ENCODE measurements around the gene MEGF8. TPM values are rescaled to one million over a fixed set of nuclear protein-coding genes. Genes with fewer than 3 reads are reported as not detected.

MEGF8 gene
- total and polyA plus RNA-seq, 9 of the 15 experiments (the other 6 are each of a cell fraction or from before 2014, with no cell fraction given), result 0.28 to 13.1 (median 3.0) TPM

GRCh38 chr19:42276284-42276683, 49.2 kb upstream of the MEGF8 start:
- ChIA-PET POLR2A (no interaction called here), CTCF (ENCODE audit: low intra/inter-chr PET ratio) (no interaction called here)
- FAIRE-seq (no peak), DNase-seq (ENCODE audit: extremely low read depth in 1 of 4, low spot score in 3 of 4) (no peak), ATAC-seq (no peak)
- no peaks in the 10 kb centered on the region for H3K9me1 ChIP-seq (ENCODE audit: control insufficient read depth, insufficient read depth, low read length)
- no peaks in the 10 kb centered on the region for H3K27me3 ChIP-seq (ENCODE audit: control insufficient read depth in 2 of 2, insufficient read depth in 2 of 2, low read length in 2 of 2)
- H3K9me3 ChIP-seq (replicated peaks; ENCODE audit: control insufficient read depth, insufficient read depth, low read depth, low read length), result no peaks in the 10 kb centered on the region
- no peak overlapping the region for H3K27ac ChIP-seq (ENCODE audit: extremely low read depth, low read depth, low read length)
- in situ Hi-C loops (cut with MboI) (no loop called here), intact Hi-C loops (cut with micrococcal nuclease) (no loop called here)
- H3K4me3 ChIP-seq, result no peak overlapping the region
- H3K79me2 ChIP-seq (ENCODE audit: control insufficient read depth, insufficient read depth, low read length), result peaks cover 37% of the 10 kb centered on the region
- BruUV-seq (replicated peaks), result no TSS peak
- H3K4me1 ChIP-seq (replicated peaks in 1 of 2; ENCODE audit: control insufficient read depth in 2 of 2, insufficient read depth in 2 of 2, low read length in 2 of 2), result peaks cover 13 to 61% of the 10 kb centered on the region in 2 experiments
- 60% methylated on average over 3 of the region's 3 CpGs for WGBS (ENCODE audit: insufficient coverage, low coverage, missing lambda C conversion rate)
- peaks cover 56% of the 10 kb centered on the region for H3K36me3 ChIP-seq (ENCODE audit: control insufficient read depth, insufficient read depth, low read length)
- TF ChIP-seq KDM5B (IDR thresholded peaks at IDR 0.05; ENCODE audit: insufficient replicate concordance, low read depth, low read length) (no peak), RBM34 (IDR thresholded peaks at IDR 0.05; ENCODE audit: borderline replicate concordance, insufficient read depth, low read length) (no peak)
- no peak overlapping the region for H2AFZ ChIP-seq (ENCODE audit: low read depth, low read length)
- H3K4me2 ChIP-seq (ENCODE audit: insufficient read depth, low read length), result no peak overlapping the region
- H4K20me1 ChIP-seq (replicated peaks; ENCODE audit: control insufficient read depth, insufficient read depth, low read length), result no peaks in the 10 kb centered on the region
- H3K9ac ChIP-seq (ENCODE audit: insufficient read depth in 1 of 2, low read depth in 2 of 2, low read length in 2 of 2), result peak overlapping the region in 1 of 2 experiments; percentile 79; a peak in 2 of 4 replicates

- Histone ChIP-seq H3K27ac (ENCODE audit: extremely low read depth, low read depth, low read length) (no peak overlapping the region), H3K4me3 (no peak overlapping the region), H3K79me2 (ENCODE audit: control insufficient read depth, insufficient read depth, low read length) (peaks cover 39% of the 10 kb centered on the region), H2AFZ (ENCODE audit: low read depth, low read length) (no peak overlapping the region), H3K4me1 (replicated peaks in 1 of 2; ENCODE audit: control insufficient read depth in 2 of 2, insufficient read depth in 2 of 2, low read length in 2 of 2) (peaks cover 17 to 64% of the 10 kb centered on the region in 2 experiments), H3K9ac (ENCODE audit: insufficient read depth in 1 of 2, low read depth in 2 of 2, low read length in 2 of 2) (peak overlapping the region in 1 of 2 experiments; percentile 57; a peak in 1 of 4 replicates), H3K36me3 (ENCODE audit: control insufficient read depth, insufficient read depth, low read length) (peaks cover 51% of the 10 kb centered on the region), H3K4me2 (ENCODE audit: insufficient read depth, low read length) (no peak overlapping the region), H3K27me3 (ENCODE audit: control insufficient read depth in 2 of 2, insufficient read depth in 2 of 2, low read length in 2 of 2) (no peaks in the 10 kb centered on the region), H4K20me1 (replicated peaks; ENCODE audit: control insufficient read depth, insufficient read depth, low read length) (no peaks in the 10 kb centered on the region), H3K9me1 (ENCODE audit: control insufficient read depth, insufficient read depth, low read length) (no peaks in the 10 kb centered on the region), H3K9me3 (replicated peaks; ENCODE audit: control insufficient read depth, insufficient read depth, low read depth, low read length) (no peaks in the 10 kb centered on the region)
- BruUV-seq (replicated peaks), result no TSS peak
- ChIA-PET POLR2A (no interaction called here), CTCF (ENCODE audit: low intra/inter-chr PET ratio) (no interaction called here)
- no peak for TF ChIP-seq ZNF146 (CRISPR knock-in tag; IDR thresholded peaks at IDR 0.05; ENCODE audit: unreplicated experiment)
- TF ChIP-seq DPF2 (IDR thresholded peaks at IDR 0.05), result no peak
- no peak for TF ChIP-seq ZNF3 (CRISPR knock-in tag; IDR thresholded peaks at IDR 0.05)
- no peak for TF ChIP-seq POLR2AphosphoS2 (IDR thresholded peaks at IDR 0.05; ENCODE audit: low read length)
- TF ChIP-seq MTF1 (CRISPR knock-in tag; IDR thresholded peaks at IDR 0.05; ENCODE audit: borderline replicate concordance), result no peak
- TF ChIP-seq CCAR2 (IDR thresholded peaks at IDR 0.05; ENCODE audit: low read depth, low read length), result no peak
- TF ChIP-seq HBP1 (CRISPR knock-in tag; IDR thresholded peaks at IDR 0.05), result no peak
- TF ChIP-seq CHD1 (IDR thresholded peaks at IDR 0.05; ENCODE audit: low read length), result no peak
- TF ChIP-seq U2AF2 (optimal IDR thresholded peaks at IDR 0.05; ENCODE audit: low read depth, low read length), result no peak
- intact Hi-C loops (cut with micrococcal nuclease) (no loop called here), in situ Hi-C loops (cut with MboI) (no loop called here)
- ATAC-seq (no peak), DNase-seq (ENCODE audit: extremely low read depth in 1 of 4, low spot score in 3 of 4) (no peak), FAIRE-seq (no peak)
- WGBS (ENCODE audit: insufficient coverage, low coverage, missing lambda C conversion rate), result 82% methylated on average over 4 of the region's 4 CpGs
These were observed 48.6 kb upstream of the MEGF8 start for GRCh38 chr19:42276821-42277220.

Measured in K562 (cell line).